ENCODE measurements around the gene MSANTD4. TPM values are rescaled to one million over a fixed set of nuclear protein-coding genes. Genes with fewer than 3 reads are reported as not detected.

The MSANTD4 gene
- total RNA-seq, 1 donor = 46.6 TPM

- no peak for TF ChIP-seq CTCF (IDR thresholded peaks at IDR 0.05; ENCODE audit: insufficient read depth, low read depth, low read length)
- no peak overlapping the region for H3K4me3 ChIP-seq (ENCODE audit: low read depth, low read length)
- DNase-seq (ENCODE audit: low read depth) = peak; percentile 2
Observed at GRCh38 chr11:105968021-105968697, 53.9 kb downstream of the MSANTD4 start.

- peak overlapping the region; percentile 41 for H3K4me3 ChIP-seq (ENCODE audit: low read depth, low read length)
- DNase-seq (ENCODE audit: low read depth) = peak; percentile 6
- TF ChIP-seq CTCF (IDR thresholded peaks at IDR 0.05; ENCODE audit: insufficient read depth, low read depth, low read length) = no peak
Observed at GRCh38 chr11:105960252-105961245, 61.5 kb downstream of the MSANTD4 start.

Small RNAs within 50 kb of the gene (small RNA-seq; reads per million reads assigned to genes)
- gene RNU6-277P = not detected

Other genes with a start within 250 kb of the MSANTD4 start
- gene KBTBD3, start 55.1 kb upstream of the MSANTD4 start, total RNA-seq = 2.6 and 3.9 TPM in 2 replicates
- 47.7 and 72.5 TPM in 2 replicates for gene AASDHPPT, start 55.4 kb upstream of the MSANTD4 start, total RNA-seq

Measured in fibroblast of villous mesenchyme (primary cell).